Endothelial cell of umbilical vein (primary cell): Measurements from ENCODE around the gene EOLA1.
"Not testable (repeated sequence)": the region's sequence is repeated elsewhere in the genome, so short reads cannot be mapped to it uniquely, and the experiment has no call there.

Source experiments
- CTCF ChIP-seq, 2 donors: IDR thresholded peaks; 1 replicate in 1 of 2; 2 replicates in 1 of 2; pipeline ENCODE4 v1.5.1; 2011; ENCODE audit warnings: low read length in 2 of 2, mild to moderate bottlenecking in 2 of 2, moderate library complexity in 2 of 2, control low read depth in 1 of 2, inconsistent platforms in 1 of 2, low read depth in 1 of 2; ENCODE audit not compliant: insufficient read depth in 1 of 2; ENCODE audit errors: extremely low read depth in 1 of 2
- EZH2 ChIP-seq: IDR thresholded peaks from 2 replicates; pipeline ENCODE4 v1.6.1; 2012; ENCODE audit warnings: borderline replicate concordance, low read depth, mild to moderate bottlenecking, moderate library complexity, low read length, inconsistent platforms; ENCODE audit not compliant: severe bottlenecking
- POLR2AphosphoS5 ChIP-seq: IDR thresholded peaks from 2 replicates; pipeline ENCODE4 v1.6.1; 2012; ENCODE audit warnings: low read depth, mild to moderate bottlenecking, control low read depth, low read length, moderate library complexity; ENCODE audit not compliant: insufficient read depth

- not testable (repeated sequence) for TF ChIP-seq CTCF (IDR thresholded peaks at IDR 0.05; ENCODE audit: extremely low read depth in 1 of 2, insufficient read depth in 1 of 2, low read depth in 1 of 2, low read length in 2 of 2); POLR2AphosphoS5; EZH2
These were observed 44.8 kb downstream of the EOLA1 start for GRCh38 chrX:149585631-149586030.
